T-cell (primary cell): Measurements from ENCODE around the gene SELENOV. TPM values are rescaled to one million over a fixed set of nuclear protein-coding genes. Genes with fewer than 3 reads are reported as not detected.

ENCODE experiments used
- ATAC-seq, 4 experiments: fragments of 200-7000 bp in 3 of 4; fragments of 150-1000 bp in 1 of 4; cut with Tn5 transposase; replicated peaks in 1 of 4; 1 replicate in 3 of 4; 2 replicates in 1 of 4; pipeline ENCODE4 v1.10.0; 2021; ENCODE audit warnings: moderate library complexity in 3 of 4, mild to moderate bottlenecking in 2 of 4, moderate number of reproducible peaks in 1 of 4
- CTCF ChIA-PET, 2 donors: fragments of 300-600 bp; sonication (Branson Sonifier 250); formaldehyde crosslinking; loops; one replicate each; lab custom pipeline; 2022; ENCODE audit warnings: antibody characterized with exemption in 2 of 2; lab: Charles Lee
- POLR2A ChIA-PET, 2 donors: fragments of 300-600 bp; sonication (Branson Sonifier 250); formaldehyde crosslinking; loops; one replicate each; lab custom pipeline; 2022; ENCODE audit warnings: antibody characterized with exemption in 2 of 2; lab: Charles Lee
- DNase-seq, 35 experiments: peaks; one replicate each; pipeline versions ENCODE4 v3.0.0 to v3.0.0-alpha.2; 2013 to 2023
- H3K27ac ChIP-seq: one replicate; pipeline ENCODE4 v1.5.1; 2013; ENCODE audit warnings: low read length
- H3K27me3 ChIP-seq, 2 experiments: replicated peaks in 1 of 2; 1 replicate in 1 of 2; 2 replicates in 1 of 2; pipeline versions ENCODE4 v1.6.1 to v1.7.0; 2013; ENCODE audit warnings: low read length in 1 of 2, mixed read lengths in 1 of 2; ENCODE audit not compliant: control insufficient read depth in 2 of 2, insufficient read depth in 2 of 2; ENCODE audit errors: extremely low read depth in 1 of 2
- H3K36me3 ChIP-seq, 2 donors: 1 replicate in 1 of 2; 2 replicates in 1 of 2; pipeline versions ENCODE4 v1.6.1 to v1.7.0; 2013; ENCODE audit warnings: low read length in 1 of 2; ENCODE audit not compliant: control insufficient read depth in 2 of 2, insufficient read depth in 1 of 2; ENCODE audit errors: extremely low read depth in 1 of 2
- H3K4me1 ChIP-seq, 2 experiments: 1 replicate in 1 of 2; 2 replicates in 1 of 2; pipeline versions ENCODE4 v1.6.1 to v1.7.0; 2013; ENCODE audit warnings: low read length in 2 of 2, mixed read lengths in 1 of 2; ENCODE audit not compliant: insufficient read depth in 2 of 2, control insufficient read depth in 1 of 2; ENCODE audit errors: extremely low read depth in 1 of 2
- H3K4me3 ChIP-seq, 2 donors: 1 replicate in 1 of 2; 2 replicates in 1 of 2; pipeline versions ENCODE4 v1.5.1 to v1.7.0; 2013; ENCODE audit warnings: mild to moderate bottlenecking in 2 of 2, low read length in 1 of 2, moderate library complexity in 1 of 2; ENCODE audit not compliant: control insufficient read depth in 1 of 2; ENCODE audit errors: extremely low read depth in 1 of 2
- H3K9me3 ChIP-seq: 2 replicates; pipeline ENCODE4 v1.7.0; 2013
- H3K27ac Mint-ChIP-seq, 2 donors: one replicate each; pipeline ENCODE4 v1.8.0; 2020 to 2021; ENCODE audit warnings: mild to moderate bottlenecking in 2 of 2, mixed read lengths in 2 of 2
- H3K27me3 Mint-ChIP-seq, 2 donors: one replicate each; pipeline ENCODE4 v1.8.0; 2021 to 2022; ENCODE audit warnings: mixed read lengths in 2 of 2
- H3K36me3 Mint-ChIP-seq: one replicate; pipeline ENCODE4 v1.8.0; 2021; ENCODE audit warnings: mixed read lengths
- H3K4me1 Mint-ChIP-seq, 3 donors: one replicate each; pipeline ENCODE4 v1.8.0; 2020 to 2022; ENCODE audit warnings: mixed read lengths in 3 of 3, mild to moderate bottlenecking in 1 of 3
- H3K4me3 Mint-ChIP-seq, 3 donors: one replicate each; pipeline ENCODE4 v1.8.0; 2020 to 2022; ENCODE audit warnings: mild to moderate bottlenecking in 3 of 3, mixed read lengths in 3 of 3, moderate library complexity in 3 of 3
- H3K9me3 Mint-ChIP-seq, 3 donors: one replicate each; pipeline ENCODE4 v1.8.0; 2020 to 2022; ENCODE audit warnings: mixed read lengths in 3 of 3
- WGBS: methylation state at CpG from one replicate; pipeline ENCODE4 v1.1.5; 2013; ENCODE audit warnings: missing lambda C conversion rate; ENCODE audit not compliant: insufficient coverage; 5-methylcytosine and 5-hydroxymethylcytosine counted together
- total RNA-seq, 35 experiments: library from RNA in 6 of 35; stranded (reverse) in 6 of 35; fragments of 120-200 nt in 1 of 35; gene quantifications; one replicate each; pipeline versions ENCODE4 v1.2.1 to v1.2.4 and lab custom pipeline; 2013 to 2026

SELENOV gene
- total RNA-seq, 5 donors from 2014 or later (not counting 1 experiment from before 2014, with no cell fraction given), result not detected

DNA sequence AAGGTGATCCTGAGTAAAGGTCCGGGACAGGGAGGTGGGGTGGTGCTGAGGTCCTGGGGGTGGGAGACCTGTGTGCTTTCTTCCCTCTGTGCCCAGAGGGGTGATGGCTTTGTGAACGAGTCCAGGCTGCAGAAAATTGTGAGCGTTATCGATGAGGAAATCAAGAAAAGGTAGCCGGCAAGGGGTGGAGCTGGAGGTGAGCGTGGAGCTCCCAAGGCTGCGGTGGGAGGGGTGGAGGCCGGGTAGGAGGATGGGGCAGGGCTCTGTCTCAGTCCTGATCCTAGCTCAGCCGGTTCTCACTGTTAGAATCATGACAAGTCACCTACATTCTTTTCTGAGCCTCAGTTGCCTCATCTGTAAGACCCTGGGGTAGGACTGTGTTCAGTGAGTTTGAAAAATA lies 4.0 kb downstream of the SELENOV start:
- H3K36me3 Mint-ChIP-seq, result no peaks in the 10 kb centered on the region
- H3K27me3 Mint-ChIP-seq, result peaks cover 20 to 33% of the 10 kb centered on the region in 2 donors
- Histone ChIP-seq H3K27ac (no peak overlapping the region), H3K36me3 (no peaks in the 10 kb centered on the region), H3K4me3 (no peak overlapping the region), H3K27me3 (peaks cover 8 to 48% of the 10 kb centered on the region in 2 experiments), H3K4me1 (peaks cover 6 to 17% of the 10 kb centered on the region in 2 experiments), H3K9me3 (no peaks in the 10 kb centered on the region)
- ChIA-PET POLR2A (no interaction called here), CTCF (no interaction called here)
- ATAC-seq (no peak), DNase-seq (no peak)
- no peaks in the 10 kb centered on the region for H3K9me3 Mint-ChIP-seq
- 80% methylated on average over 8 of the region's 9 CpGs for WGBS
- peaks cover 13 to 15% (median 14%) of the 10 kb centered on the region in 3 donors for H3K4me1 Mint-ChIP-seq
- no peak overlapping the region for H3K27ac Mint-ChIP-seq
- H3K4me3 Mint-ChIP-seq, result no peak overlapping the region

DNA sequence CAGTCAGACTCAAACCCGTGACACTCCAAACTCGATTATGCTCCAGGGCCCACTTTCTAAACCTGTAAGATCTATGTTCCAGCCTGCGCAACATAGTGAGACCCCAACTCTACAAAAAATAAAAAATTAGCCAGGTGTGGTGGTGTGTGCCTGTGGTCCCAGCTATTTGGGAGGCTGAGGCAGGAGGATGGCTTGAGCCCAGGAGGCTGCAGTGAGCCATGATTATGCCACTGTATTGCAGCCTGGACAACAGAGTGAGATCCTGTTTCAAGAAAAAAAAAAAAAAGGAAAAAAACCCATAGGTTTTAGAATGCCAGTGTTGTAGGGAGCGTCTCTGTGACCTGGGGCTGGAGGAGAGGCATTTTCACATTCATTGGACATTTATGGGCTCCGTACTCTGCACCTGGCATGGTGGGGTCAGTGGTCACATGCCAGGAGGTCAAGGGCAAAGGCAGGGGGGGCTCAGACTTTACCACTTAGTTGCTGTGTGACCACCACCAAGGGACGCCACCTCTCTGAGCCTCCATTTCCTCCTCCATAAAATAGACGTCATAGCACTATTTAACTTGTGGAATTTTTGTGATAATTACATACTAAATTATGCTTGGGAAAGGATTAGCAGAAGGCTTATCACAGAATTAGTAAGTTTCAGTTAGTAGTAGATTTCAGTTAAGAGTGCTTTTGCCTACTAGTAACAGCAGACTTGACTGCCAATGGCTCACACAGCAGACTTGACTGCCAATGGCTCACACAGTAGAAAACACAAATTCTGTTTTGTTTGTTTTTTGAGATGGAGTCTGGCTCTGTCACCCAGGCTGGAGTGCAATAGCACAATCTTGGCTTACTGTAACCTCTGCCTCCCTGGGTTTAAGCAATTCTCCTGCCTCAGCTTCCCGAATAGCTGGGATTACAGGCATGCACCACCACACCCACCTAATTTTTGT lies 5.9 kb downstream of the SELENOV start:
- CTCF ChIA-PET, result no interaction called here
- Mint-ChIP-seq H3K9me3 (no peaks in the 10 kb centered on the region), H3K4me1 (peaks cover 5 to 9% (median 8%) of the 10 kb centered on the region in 3 donors), H3K27me3 (peaks cover 13 to 22% of the 10 kb centered on the region in 2 donors), H3K36me3 (no peaks in the 10 kb centered on the region), H3K4me3 (no peak overlapping the region), H3K27ac (no peak overlapping the region)
- Histone ChIP-seq H3K27ac (no peak overlapping the region), H3K9me3 (no peaks in the 10 kb centered on the region), H3K27me3 (peaks cover 7 to 30% of the 10 kb centered on the region in 2 experiments), H3K4me1 (peaks cover 0 to 4% of the 10 kb centered on the region in 2 experiments), H3K4me3 (no peak overlapping the region), H3K36me3 (no peaks in the 10 kb centered on the region)
- WGBS, result no CpG with 5 or more reads among the region's 8 CpGs
- POLR2A ChIA-PET, result no interaction called here
- DNase-seq (no peak), ATAC-seq (no peak)

DNA sequence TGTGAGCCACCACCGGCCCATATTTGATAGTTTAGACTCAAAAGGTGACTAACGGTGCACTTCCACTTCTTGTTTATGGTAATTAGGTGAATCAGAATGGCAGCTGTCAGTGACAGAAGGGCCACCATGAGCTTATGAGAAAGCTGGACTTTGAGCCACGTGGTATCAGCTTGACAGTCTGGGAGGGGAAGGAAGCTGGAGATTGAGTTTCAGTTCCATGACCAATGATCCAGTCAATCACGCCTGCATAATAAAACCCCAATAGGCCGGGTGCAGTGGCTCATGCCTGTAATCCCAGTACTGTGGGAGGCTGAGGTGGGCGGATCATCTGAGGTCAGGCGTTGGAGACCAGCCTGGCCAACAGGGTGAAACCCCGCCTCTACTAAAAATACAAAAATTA lies 9.6 kb downstream of the SELENOV start:
- DNase-seq (no peak), ATAC-seq (no peak)
- Mint-ChIP-seq H3K36me3 (no peaks in the 10 kb centered on the region), H3K4me3 (no peak overlapping the region), H3K27me3 (no peaks in the 10 kb centered on the region), H3K27ac (no peak overlapping the region), H3K4me1 (peaks cover 5 to 6% (median 6%) of the 10 kb centered on the region in 3 donors), H3K9me3 (no peaks in the 10 kb centered on the region)
- Histone ChIP-seq H3K4me3 (no peak overlapping the region), H3K36me3 (no peaks in the 10 kb centered on the region), H3K27me3 (no peaks in the 10 kb centered on the region), H3K4me1 (peaks cover 0 to under 1% of the 10 kb centered on the region in 2 experiments), H3K9me3 (no peaks in the 10 kb centered on the region), H3K27ac (no peak overlapping the region)
- CTCF ChIA-PET, result interaction anchor here in 1 of 2 donors (0.6 kb wide), 1 partner anchor 237 kb away, joined by 3 read pairs; no protein-coding TSS in a partner anchor
- POLR2A ChIA-PET, result no interaction called here
- WGBS, result 65% methylated on average over 2 of the region's 8 CpGs

DNA sequence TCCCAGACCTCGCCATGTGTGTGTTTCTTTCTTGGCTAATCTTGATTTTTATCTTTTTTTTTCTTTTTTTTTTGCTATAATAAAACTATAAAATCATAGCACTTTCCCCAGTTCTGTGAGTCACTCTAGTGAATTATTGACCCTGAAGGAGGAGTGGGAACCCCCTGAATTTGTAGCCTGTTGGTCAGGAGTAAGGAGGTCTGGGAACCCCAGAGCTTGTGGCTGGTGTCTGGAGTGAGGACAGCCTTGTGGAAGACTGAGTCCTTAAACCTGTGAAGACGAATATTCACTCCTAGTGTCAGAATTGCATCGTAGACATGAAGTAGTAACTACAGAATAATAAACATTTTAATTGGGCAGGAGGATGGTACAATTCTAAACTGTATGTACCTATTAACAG lies 10.3 kb downstream of the SELENOV start:
- H3K4me1 ChIP-seq, result peaks cover 0 to 2% of the 10 kb centered on the region in 2 experiments
- Mint-ChIP-seq H3K36me3 (no peaks in the 10 kb centered on the region), H3K9me3 (no peaks in the 10 kb centered on the region), H3K27me3 (no peaks in the 10 kb centered on the region), H3K4me1 (peaks cover 5 to 11% (median 6%) of the 10 kb centered on the region in 3 donors), H3K4me3 (no peak overlapping the region), H3K27ac (no peak overlapping the region)
- no peak for ATAC-seq
- no peaks in the 10 kb centered on the region for H3K36me3 ChIP-seq
- ChIA-PET CTCF (interaction anchor here (0.6 to 0.7 kb wide), 2 partner anchors 49 to 267 kb away, joined by 4 to 6 read pairs; no protein-coding TSS in a partner anchor), POLR2A (no interaction called here)
- no peak for DNase-seq
- no peaks in the 10 kb centered on the region for H3K27me3 ChIP-seq
- H3K9me3 ChIP-seq, result no peaks in the 10 kb centered on the region
- no peak overlapping the region for H3K27ac ChIP-seq
- no CpG with 5 or more reads among the region's 3 CpGs for WGBS
- H3K4me3 ChIP-seq, result no peak overlapping the region

DNA sequence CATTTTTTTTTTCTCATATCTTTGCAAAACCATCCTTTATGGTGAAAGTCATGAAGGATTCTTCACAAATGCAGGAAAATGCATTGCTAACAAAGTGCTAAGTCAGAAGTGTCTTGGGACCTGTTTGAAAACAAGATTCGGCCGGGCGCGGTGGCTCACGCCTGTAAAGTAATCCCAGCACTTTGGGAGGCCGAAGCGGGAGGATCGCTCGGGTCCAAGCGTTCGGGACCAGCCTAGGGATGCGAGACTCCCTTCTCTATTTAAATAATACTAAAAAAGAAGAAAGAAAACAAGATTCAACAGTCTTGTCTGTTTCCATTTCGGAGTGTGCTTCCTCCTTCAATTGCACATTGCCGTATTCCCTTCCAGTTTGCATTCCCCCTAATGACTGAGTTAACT lies 16.9 kb downstream of the SELENOV start:
- no peaks in the 10 kb centered on the region for H3K9me3 Mint-ChIP-seq

DNA sequence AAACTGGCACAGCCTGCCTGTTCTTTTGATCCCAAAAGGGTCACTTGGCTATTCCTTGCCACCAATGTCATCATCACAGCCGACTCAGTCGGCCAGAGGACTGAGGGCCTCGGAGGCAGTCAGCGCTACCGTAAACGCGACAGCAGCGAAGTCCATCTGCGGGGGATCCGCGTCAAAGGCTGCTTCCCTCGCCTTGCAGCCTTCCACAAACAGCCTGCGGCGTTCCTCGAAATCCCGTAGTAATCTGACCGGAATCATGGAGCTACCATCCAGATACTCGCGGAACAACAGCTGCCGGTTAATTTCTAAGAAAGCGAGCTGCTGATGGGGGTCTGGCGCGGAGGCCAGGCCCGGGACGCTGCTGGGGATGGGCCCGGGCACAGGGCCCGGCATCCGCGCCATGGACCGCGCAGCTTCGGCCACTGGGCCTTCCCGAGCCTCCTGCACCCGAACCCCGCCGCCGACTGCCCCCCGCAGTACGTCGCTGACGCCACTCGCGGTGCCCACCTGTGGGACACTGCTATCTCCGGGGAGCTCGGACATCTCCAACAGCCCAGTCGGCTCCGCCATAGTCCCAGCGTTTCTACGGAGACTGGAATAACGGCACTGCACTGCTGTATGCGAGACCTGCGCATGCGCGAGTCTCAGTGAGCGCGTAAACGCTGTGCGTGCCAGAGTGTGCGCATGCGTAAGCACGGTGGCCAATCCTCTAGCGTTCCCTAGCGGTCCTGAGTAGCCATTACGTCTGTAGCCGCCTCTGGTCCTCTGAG lies 17.5 kb downstream of the SELENOV start, which contains the start of gene EID2B:
TSS of gene EID2B (minus strand) at position 620 of the 770 bp plus-strand sequence. CDS start at position 570, 50 bp downstream.
- peak; percentile 83 to 99 (median 91) for DNase-seq
- Histone ChIP-seq H3K27ac (peak within 1 kb of the TSS; percentile 54), H3K4me3 (peak within 1 kb of the TSS; percentile 88 to 90), H3K36me3 (no peaks in the 10 kb centered on the region), H3K9me3 (no peaks in the 10 kb centered on the region), H3K4me1 (peaks cover 5 to 17% of the 10 kb centered on the region in 2 experiments), H3K27me3 (no peaks in the 10 kb centered on the region)
- Mint-ChIP-seq H3K27me3 (no peaks in the 10 kb centered on the region), H3K27ac (peak within 1 kb of the TSS; percentile 79 to 90), H3K36me3 (no peaks in the 10 kb centered on the region), H3K4me1 (peaks cover 32 to 43% (median 38%) of the 10 kb centered on the region in 3 donors), H3K9me3 (no peaks in the 10 kb centered on the region), H3K4me3 (peak within 1 kb of the TSS; percentile 85 to 92 (median 90))
- ChIA-PET CTCF (interaction anchor here (0.6 to 2.4 kb wide), 11 partner anchors 13 to 888 kb away, joined by 3 to 11 read pairs (median 4); partner anchors contain the start of gene RPS16 (in 1 of the 2)), POLR2A (no interaction called here)
- ATAC-seq, result peak; percentile 91 to 94 (median 94)
- WGBS, result under 1% methylated on average over 65 of the region's 65 CpGs

More for the DNA sequence above, 16.9 kb downstream of the SELENOV start:
- 40% methylated on average over 2 of the region's 14 CpGs for WGBS
- ATAC-seq (no peak), DNase-seq (no peak)
- H3K27me3 ChIP-seq, result no peaks in the 10 kb centered on the region
- no peaks in the 10 kb centered on the region for H3K27me3 Mint-ChIP-seq
- no peaks in the 10 kb centered on the region for H3K36me3 Mint-ChIP-seq
- H3K27ac ChIP-seq, result no peak overlapping the region
- peak overlapping the region; percentile 85 to 92 (median 90) for H3K4me3 Mint-ChIP-seq
- H3K4me1 Mint-ChIP-seq, result peaks cover 30 to 39% (median 36%) of the 10 kb centered on the region in 3 donors
- no peaks in the 10 kb centered on the region for H3K36me3 ChIP-seq
- peak overlapping the region; percentile 88 to 90 for H3K4me3 ChIP-seq
- ChIA-PET POLR2A (no interaction called here), CTCF (interaction anchor here (0.6 to 2.4 kb wide), 6 partner anchors 57 to 608 kb away, joined by 3 to 11 read pairs (median 4); no protein-coding TSS in a partner anchor)
- H3K4me1 ChIP-seq, result peaks cover 5 to 17% of the 10 kb centered on the region in 2 experiments
- no peaks in the 10 kb centered on the region for H3K9me3 ChIP-seq
- H3K27ac Mint-ChIP-seq, result peak overlapping the region; percentile 59 to 86
